GM21576 (cell line): ENCODE results near the gene HEXIM1.

Source experiments
- ATAC-seq: cut with Tn5 transposase; IDR thresholded peaks from one replicate; pipeline ENCODE4 v1.9.1; 2021; ENCODE audit warnings: mild to moderate bottlenecking, moderate library complexity; ENCODE audit not compliant: unreplicated experiment

The HEXIM1 gene

DNA sequence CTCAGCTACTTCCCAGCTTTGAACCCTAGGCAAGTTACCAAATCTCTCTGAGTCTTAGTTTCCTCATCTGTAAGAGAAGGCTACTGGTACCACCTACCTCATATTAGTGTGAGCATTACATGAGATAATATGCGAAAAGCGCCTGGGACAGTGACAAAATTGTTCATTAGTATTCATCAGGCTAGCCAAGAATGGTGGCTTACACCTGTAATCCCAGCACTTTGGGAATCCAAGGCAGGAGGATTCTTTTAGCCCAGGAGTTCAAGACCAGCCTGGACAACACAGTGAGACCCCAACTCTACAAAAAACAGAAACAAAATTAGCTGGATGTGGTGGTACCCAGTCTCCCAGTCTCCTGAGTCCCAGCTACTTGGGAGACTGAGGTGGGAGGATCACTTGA, 19.3 kb upstream of the HEXIM1 start:
- no peak for ATAC-seq

GRCh38 chr17:45129426-45129939, 18.8 kb upstream of the HEXIM1 start:
- no peak for ATAC-seq

- ATAC-seq: no peak
Observed at GRCh38 chr17:45129940-45130680, 18.2 kb upstream of the HEXIM1 start.

GRCh38 chr17:45130681-45131615, 17.3 kb upstream of the HEXIM1 start:
- no peak for ATAC-seq

GRCh38 chr17:45131616-45132319, 16.5 kb upstream of the HEXIM1 start:
- ATAC-seq: no peak

GRCh38 chr17:45132320-45132571, 16.0 kb upstream of the HEXIM1 start, which contains the start of gene PLCD3:
TSS of gene PLCD3 (minus strand) at chr17:45132515. CDS start at chr17:45132410, 105 bp downstream.
- no peak for ATAC-seq

DNA sequence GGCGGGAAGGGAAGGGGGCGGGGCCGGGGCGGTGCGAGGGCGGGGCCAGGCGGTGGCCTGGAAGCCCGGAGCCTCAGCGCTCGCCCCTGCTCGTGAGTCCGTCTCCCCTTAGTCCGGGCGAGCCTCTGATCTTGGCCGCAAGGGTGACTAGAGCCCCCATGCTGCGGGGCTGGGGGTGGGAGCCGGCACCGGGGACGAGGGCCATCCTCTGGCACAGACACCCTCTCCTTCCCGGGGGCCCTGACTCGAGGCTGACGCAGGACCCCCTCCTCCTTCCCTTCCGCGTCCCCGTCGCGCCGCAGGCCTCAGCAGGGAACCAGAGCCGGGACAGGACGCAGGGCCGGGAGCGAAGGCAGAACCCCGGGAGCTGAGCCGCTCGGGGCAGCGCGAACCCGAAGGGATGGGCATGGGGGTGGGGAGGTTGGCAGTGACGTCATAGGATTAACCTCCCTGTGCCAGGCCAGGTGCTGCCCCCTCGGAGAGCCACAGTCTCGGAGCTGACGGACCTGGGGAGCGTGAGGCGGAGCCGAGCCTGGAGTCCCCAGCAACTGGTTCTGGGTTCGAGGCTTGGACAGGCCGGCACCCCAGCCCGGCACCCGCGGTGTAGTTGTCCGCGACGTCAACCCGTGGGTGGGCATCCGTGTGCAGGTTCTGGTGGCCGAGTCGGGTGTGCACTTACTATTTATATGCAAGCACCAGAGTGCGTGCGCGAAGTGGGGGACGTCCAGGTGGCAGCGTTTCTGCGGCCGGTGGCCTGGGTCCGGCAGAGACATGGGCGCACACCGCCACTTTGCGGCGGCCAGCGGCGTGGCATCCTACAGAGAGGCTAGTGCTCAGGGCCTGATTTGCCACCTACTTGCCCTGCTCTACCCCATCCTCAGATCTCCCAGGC, 15.5 kb upstream of the HEXIM1 start:
- ATAC-seq: no peak

GRCh38 chr17:45135192-45135977, 12.9 kb upstream of the HEXIM1 start, which contains the start of gene ACBD4:
TSS of gene ACBD4 (plus strand) at chr17:45135687. CDS start at chr17:45136145, 458 bp downstream.
- ATAC-seq: peak; percentile 75

- ATAC-seq: no peak
Observed at GRCh38 chr17:45135978-45136791, 12.1 kb upstream of the HEXIM1 start.

DNA sequence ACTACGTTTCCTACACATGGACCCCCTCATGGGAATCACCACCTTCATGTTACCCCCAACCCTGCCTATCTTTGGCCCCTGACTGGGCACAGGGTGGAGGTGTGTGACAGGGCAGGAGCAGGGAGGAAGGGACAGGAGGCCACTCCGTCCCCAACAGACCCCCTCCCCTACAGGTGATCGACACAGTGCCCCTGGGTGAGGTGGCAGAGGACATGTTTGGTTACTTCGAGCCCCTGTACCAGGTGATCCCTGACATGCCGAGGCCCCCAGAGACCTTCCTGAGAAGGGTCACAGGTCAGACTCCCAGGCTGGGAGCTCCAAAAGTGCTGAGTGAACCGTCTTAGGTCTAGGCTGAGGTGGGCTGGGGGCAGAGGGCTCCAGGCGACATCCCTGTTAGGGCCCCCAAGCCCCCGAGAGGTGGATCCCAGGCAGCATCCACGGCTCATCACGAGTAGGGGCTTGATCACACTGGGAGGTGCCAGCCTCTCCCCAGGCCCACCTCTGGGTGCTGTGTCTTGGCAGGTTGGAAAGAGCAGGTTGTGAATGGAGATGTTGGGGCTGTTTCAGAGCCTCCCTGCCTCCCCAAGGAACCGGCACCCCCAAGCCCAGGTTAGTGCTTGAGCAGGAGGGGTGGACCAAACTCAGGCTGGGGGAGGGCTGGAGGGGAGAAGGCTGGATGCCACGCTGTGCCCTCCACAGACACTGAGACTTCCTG, 11.3 kb upstream of the HEXIM1 start:
- ATAC-seq: no peak

DNA sequence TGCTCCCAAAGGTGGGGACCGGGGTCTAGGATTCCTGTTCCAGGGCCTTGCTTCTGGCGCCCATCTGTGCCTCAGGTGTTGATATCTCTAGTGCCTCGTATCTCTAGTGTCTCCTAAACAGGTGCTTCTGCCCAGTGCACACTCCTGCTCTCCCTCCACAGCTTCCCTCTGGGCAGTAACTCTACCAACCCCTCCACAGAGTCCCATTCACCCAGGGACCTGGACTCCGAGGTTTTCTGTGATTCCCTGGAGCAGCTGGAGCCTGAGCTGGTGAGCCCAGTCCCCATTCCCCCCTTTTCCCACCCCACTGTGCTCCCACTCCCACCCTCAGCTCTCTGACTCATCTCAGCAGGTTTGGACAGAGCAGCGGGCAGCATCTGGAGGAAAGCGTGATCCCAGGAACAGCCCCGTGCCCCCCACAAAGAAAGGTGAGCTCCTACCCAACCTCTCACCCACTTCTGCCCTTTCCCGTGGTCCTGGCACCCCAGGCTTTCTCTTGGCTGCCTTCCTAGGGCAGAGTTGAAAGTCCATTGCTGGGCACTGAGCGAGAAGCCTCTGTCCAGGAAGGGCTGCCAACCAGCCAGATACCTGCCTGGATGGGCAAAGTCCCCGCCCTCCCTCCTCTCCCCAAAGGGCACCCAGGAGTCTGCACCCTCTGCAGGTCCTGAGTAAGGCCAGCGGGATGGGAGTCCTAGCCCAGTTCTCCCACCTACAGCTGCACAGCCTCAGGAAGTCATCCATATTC, 10.5 kb upstream of the HEXIM1 start:
- ATAC-seq: no peak

GRCh38 chr17:45138911-45139532, 9.3 kb upstream of the HEXIM1 start:
- no peak for ATAC-seq

DNA sequence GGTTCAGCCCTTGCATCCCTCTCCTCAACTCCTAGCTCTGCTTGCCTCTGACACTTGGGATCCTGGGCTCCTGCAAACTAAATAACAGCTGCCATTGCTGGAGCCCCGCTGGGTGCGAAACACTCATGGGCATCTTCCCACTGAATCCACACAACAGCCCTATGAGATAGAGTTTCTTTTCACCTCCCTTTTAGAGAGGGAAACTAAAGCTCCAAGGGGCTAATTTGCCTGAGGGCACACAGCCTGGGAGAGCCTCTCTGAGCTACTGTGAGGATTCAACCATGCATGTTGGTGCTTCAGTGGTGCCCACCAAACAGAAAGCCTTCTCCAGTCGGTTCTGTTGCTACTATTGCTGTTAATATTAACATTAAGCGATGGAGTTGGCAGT, 8.7 kb upstream of the HEXIM1 start:
- no peak for ATAC-seq

- ATAC-seq: no peak
Observed at GRCh38 chr17:45143094-45143670, 5.1 kb upstream of the HEXIM1 start.

- ATAC-seq: no peak
Observed at GRCh38 chr17:45143767-45144198, 4.5 kb upstream of the HEXIM1 start.
